Activated CD8-positive, alpha-beta memory T cell treated with anti-CD3 and anti-CD28 coated beads for 1 hour (primary cell): ENCODE results near the gene CIC.

Experiments used
- DNase-seq, 2 donors: peaks; one replicate each; pipeline ENCODE4 v3.0.0-alpha.2; 2020; ENCODE audit warnings: low read depth in 1 of 2; ENCODE audit errors: extremely low read depth in 1 of 2

CIC gene

GRCh38 chr19:42242512-42243409 is 26.3 kb upstream of the CIC start, which contains the start of gene GSK3A:
GSK3A (minus strand) TSS chr19:42242602; CDS start chr19:42242465, 137 bp downstream.
- peak; percentile 85 to 90 for DNase-seq

GRCh38 chr19:42244347-42245220 is 24.5 kb upstream of the CIC start:
- peak; percentile 66 to 79 for DNase-seq

- DNase-seq = no peak
Observed at GRCh38 chr19:42245231-42245630, 23.8 kb upstream of the CIC start.

- DNase-seq = no peak
Observed at GRCh38 chr19:42246143-42246921, 22.7 kb upstream of the CIC start.

DNA sequence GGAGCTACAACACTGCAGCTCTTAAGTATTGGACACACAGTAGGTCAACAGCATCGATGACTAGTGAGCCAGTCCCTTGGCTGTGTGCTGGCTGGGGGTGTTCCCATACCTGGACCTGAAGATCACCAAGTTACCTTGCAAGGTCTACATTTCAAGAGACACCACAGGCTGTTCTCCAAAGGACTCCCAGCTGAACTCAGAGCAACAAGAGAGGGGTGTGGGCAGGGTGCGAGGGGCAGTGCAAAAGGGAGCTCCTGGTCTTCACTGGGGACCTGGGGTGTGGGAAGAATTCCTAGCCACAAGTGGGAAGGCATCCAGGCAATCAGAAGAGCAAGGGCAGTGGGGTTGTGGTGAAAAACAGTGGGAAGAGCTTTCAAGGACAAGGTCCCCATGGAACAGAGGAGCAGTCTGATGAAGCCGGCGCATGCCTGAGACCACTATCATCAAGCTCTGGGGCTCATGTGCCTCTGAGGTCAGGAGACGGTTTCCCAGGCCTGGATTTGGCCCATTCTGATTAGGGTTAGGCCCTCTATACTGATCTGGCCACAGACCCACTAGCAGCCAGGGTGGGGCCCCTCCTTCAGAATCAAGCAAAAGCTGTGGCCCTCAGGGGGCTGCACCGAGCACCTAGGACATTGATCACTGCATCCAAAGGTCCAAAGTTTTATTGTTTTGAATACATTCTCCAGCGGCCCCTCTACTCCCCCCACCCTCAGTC is 22.0 kb upstream of the CIC start:
- no peak for DNase-seq

DNA sequence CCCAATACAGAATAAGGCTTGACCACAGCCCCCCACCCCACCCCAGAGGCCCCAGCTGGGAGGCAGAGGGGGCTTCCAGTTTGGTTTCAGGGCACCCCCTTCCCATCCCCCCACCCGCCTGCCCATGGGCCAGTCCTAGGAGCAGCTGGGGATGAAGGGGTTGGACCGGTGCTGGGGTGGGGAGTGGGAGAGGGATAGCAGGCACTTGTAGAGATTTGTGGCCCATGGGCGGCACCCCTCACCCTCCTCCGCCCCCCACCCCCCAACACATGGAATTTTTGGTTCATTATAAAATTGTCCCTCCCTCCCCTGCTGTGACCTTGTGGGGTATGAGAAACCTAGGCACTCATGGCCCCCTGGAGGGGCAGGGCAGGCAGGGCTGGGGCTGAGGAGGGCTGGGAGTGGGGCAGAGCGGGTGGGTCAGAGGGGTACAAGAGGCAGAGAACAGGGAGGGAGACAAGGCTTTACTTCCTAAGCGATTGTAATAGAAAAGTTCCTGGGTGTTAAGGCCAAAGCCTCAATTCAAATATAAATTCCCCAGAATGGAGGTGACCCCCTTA is 21.3 kb upstream of the CIC start:
- no peak for DNase-seq

DNA sequence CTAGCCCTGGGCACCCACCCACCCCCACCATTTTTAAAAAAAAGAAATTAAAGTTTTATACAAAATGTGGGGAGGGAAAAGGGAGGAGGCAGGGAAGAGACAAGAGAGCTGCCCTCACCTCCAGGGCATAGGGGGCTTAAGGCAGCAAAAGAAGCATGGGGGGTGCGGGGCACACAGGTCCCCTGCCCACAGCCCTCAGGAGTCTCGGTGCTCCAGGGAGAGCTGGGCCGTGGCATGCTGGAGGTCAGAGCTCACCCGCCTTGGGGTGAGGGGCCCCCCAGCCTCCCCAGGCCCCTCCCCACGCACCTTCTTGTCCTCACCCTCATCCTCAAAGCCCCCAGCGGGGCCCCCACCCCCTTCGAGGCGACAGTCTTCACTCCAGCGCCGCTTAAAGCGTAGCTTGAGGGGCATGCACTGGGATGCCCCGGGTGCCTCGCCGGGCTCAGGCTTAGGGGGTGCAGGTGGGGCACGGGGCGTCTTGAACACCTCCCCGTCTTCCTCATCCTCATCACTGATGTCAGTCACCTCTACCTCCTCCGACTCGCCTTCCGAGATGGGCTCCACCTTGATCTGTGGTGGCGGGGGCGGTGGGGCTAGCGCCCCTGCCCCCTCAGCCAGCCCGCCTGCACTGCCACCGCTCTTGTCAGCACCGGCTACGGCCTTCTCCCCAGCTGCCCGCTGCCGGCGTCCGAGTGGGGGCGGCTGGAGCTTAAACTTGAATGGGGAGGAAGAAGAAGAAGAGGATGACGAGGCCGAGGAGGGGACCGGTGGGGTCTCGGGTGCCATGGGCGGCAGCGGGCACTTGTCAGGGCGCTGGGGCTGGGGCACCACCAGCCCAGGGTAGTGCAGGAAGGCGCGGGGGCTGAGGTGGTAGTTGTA is 20.5 kb upstream of the CIC start:
- DNase-seq = no peak

GRCh38 chr19:42249149-42249750 is 19.8 kb upstream of the CIC start:
- DNase-seq = no peak

DNA sequence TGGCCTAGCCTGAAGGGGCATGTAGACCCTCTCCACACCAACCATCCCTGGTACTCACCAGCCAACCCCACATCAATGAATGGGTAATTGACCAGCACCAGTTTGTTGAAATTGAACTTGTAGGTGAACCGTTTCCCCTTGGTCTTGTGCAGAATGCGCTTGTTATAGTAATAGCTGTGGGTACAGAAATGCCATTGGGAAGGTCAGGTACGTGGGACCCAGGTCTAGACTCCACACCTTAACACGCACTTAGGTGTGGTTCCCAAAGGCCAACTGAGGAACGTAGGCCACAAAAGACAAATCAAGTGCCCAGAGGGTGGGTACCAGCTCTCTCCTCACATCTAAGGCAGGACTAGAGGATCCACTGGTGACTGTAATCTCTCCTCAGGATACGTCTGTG is 19.3 kb upstream of the CIC start:
- DNase-seq = no peak

GRCh38 chr19:42250183-42250665 is 18.8 kb upstream of the CIC start:
- DNase-seq = no peak

- DNase-seq = no peak
Observed at GRCh38 chr19:42250666-42251531, 18.2 kb upstream of the CIC start.

GRCh38 chr19:42251572-42252358 is 17.3 kb upstream of the CIC start:
- DNase-seq = no peak

DNA sequence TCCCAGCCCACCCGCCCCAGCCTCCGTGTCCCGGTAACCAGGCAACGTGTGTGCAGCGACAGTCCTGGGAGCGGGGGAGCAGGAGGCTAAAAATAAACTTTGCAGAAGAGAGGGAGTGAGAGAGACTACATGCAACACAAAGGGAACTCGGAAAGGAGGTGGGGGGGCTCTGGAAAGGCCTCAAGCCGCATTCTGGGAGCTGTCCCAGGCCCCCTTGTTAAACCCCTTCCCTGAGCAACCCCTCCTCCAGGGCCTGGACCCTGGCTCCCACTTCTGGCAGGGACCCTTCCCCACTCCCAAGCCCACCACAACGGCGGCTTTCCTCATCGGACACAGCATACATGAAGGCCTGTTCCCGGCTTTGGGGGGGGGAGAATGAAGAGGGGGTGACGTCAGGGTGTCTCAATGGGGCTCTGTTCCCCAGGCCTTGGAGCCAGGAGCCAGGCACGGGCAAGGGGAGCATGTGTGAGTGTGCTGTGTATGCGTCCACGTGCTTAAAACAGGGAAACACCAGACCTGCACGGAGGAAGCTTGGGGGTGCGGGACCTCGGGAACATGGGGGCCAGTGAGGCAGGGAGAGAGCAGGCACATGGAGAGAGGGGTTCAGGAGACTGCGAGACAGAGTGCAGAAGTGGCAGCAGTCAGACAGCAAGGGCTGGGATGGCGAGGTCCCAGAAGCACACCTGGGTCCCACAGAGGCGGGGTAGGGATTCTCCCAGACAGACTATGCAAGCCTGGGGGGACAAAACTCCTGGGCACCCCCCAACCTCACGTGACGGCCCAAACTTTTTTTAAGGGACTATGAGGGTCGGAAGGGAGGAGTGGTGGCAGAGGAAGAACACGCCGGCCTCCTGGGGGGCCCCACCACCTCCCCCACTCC is 16.4 kb upstream of the CIC start:
- DNase-seq = no peak

GRCh38 chr19:42253245-42254088 is 15.6 kb upstream of the CIC start:
- DNase-seq = peak in 1 of 2 donors; percentile 47
